ENCODE measurements around the gene IARS1.

DNA sequence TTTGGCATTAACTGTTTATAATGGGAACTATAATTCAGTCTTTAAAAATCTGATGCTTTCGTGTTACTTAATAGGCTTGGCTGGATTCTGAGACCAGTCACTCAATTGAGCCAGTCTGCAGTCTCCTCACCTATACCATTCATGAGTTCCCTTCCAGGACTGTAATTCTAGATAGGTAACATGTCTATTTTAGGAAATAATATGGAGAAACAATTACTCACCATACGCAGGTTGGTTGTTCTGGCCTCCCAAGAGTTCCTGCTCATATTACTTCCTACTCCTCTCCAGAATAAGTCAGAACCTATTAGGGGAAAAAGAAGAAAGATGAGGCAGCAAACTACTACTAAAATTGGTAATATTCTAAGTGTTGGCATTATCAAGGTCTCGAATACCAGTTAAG, 4.5 kb upstream of the IARS1 start:
- TF ChIP-seq, protein P1, sequence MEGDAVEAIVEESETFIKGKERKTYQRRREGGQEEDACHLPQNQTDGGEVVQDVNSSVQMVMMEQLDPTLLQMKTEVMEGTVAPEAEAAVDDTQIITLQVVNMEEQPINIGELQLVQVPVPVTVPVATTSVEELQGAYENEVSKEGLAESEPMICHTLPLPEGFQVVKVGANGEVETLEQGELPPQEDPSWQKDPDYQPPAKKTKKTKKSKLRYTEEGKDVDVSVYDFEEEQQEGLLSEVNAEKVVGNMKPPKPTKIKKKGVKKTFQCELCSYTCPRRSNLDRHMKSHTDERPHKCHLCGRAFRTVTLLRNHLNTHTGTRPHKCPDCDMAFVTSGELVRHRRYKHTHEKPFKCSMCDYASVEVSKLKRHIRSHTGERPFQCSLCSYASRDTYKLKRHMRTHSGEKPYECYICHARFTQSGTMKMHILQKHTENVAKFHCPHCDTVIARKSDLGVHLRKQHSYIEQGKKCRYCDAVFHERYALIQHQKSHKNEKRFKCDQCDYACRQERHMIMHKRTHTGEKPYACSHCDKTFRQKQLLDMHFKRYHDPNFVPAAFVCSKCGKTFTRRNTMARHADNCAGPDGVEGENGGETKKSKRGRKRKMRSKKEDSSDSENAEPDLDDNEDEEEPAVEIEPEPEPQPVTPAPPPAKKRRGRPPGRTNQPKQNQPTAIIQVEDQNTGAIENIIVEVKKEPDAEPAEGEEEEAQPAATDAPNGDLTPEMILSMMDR (IDR thresholded peaks at IDR 0.05), result no peak
- TF ChIP-seq POLR2A (IDR thresholded peaks at IDR 0.05) (no peak), EP300 (IDR thresholded peaks at IDR 0.05) (no peak)
